ENCODE measurements around the gene MAZ. TPM values are rescaled to one million over a fixed set of nuclear protein-coding genes. Genes with fewer than 3 reads are reported as not detected.

Gene MAZ
- total and polyA plus RNA-seq, 2 of the 8 experiments (the other 6 are each of a cell fraction or from before 2014, with no cell fraction given): 219 to 380 TPM

DNA sequence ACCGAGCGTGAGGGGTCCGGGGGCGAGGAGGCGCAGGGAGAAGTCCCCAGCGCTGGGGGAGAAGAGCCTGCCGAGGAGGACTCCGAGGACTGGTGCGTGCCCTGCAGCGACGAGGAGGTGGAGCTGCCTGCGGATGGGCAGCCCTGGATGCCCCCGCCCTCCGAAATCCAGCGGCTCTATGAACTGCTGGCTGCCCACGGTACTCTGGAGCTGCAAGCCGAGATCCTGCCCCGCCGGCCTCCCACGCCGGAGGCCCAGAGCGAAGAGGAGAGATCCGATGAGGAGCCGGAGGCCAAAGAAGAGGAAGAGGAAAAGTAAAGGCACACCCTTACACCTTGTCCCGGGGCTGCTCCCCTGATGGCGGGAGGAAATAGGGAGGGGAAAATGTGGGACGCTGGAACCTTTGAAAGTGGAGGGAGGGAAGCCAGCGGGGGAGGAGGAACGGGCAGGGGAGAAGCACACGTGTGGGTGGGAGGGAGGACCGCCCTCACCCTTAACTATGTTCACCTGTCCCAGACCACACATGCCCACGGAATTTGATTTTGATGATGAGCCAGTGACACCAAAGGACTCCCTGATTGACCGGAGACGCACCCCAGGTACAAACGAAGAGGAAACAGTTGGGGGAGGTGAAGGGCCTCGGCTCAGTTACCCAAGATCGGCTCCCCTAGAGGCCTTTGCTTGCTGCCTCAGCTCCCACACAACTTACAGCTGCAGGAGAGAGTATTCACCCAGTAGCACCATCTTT lies 10.5 kb downstream of the MAZ start (continued):
- TF ChIP-seq CHD7 (IDR thresholded peaks at IDR 0.05; ENCODE audit: insufficient replicate concordance, low read length) (no peak), SIN3A (conservative IDR thresholded peaks at IDR 0.05 in 1 of 2, IDR thresholded peaks at IDR 0.05 in 1 of 2; ENCODE audit: low read depth in 1 of 2, low read length in 2 of 2) (peak in 1 of 2 experiments; percentile 25; a peak in 1 of 4 replicates), EZH2 (IDR thresholded peaks at IDR 0.05; ENCODE audit: low read depth, low read length, severe bottlenecking) (no peak), NANOG (IDR thresholded peaks at IDR 0.05; ENCODE audit: insufficient read depth, low read depth, low read length, poor library complexity, severe bottlenecking) (no peak), EP300 (IDR thresholded peaks at IDR 0.05; ENCODE audit: borderline replicate concordance in 1 of 2, low read depth in 2 of 2, low read length in 2 of 2) (no peak), RAD21 (IDR thresholded peaks at IDR 0.05 in 1 of 2, conservative IDR thresholded peaks at IDR 0.05 in 1 of 2; ENCODE audit: low read depth in 2 of 2, low read length in 2 of 2) (no peak; a peak in 1 of 4 replicates), RXRA (IDR thresholded peaks at IDR 0.05; ENCODE audit: insufficient read depth, low read depth, low read length) (no peak), GTF2F1 (IDR thresholded peaks at IDR 0.05; ENCODE audit: borderline replicate concordance, low read depth, low read length) (no peak)

Measured in H1 (cell line).